Islet of Langerhans (tissue), 1 donor: ENCODE results near the gene ADGRV1.
A peak's percentile ranks its signal among the peaks of the same experiment; 100 is the strongest.

Experiments
- FAIRE-seq: peaks from one replicate; lab custom pipeline; 2011; peaks lifted over from hg19 to GRCh38; lab: Jason Lieb, UNC

ADGRV1 gene, protein sequence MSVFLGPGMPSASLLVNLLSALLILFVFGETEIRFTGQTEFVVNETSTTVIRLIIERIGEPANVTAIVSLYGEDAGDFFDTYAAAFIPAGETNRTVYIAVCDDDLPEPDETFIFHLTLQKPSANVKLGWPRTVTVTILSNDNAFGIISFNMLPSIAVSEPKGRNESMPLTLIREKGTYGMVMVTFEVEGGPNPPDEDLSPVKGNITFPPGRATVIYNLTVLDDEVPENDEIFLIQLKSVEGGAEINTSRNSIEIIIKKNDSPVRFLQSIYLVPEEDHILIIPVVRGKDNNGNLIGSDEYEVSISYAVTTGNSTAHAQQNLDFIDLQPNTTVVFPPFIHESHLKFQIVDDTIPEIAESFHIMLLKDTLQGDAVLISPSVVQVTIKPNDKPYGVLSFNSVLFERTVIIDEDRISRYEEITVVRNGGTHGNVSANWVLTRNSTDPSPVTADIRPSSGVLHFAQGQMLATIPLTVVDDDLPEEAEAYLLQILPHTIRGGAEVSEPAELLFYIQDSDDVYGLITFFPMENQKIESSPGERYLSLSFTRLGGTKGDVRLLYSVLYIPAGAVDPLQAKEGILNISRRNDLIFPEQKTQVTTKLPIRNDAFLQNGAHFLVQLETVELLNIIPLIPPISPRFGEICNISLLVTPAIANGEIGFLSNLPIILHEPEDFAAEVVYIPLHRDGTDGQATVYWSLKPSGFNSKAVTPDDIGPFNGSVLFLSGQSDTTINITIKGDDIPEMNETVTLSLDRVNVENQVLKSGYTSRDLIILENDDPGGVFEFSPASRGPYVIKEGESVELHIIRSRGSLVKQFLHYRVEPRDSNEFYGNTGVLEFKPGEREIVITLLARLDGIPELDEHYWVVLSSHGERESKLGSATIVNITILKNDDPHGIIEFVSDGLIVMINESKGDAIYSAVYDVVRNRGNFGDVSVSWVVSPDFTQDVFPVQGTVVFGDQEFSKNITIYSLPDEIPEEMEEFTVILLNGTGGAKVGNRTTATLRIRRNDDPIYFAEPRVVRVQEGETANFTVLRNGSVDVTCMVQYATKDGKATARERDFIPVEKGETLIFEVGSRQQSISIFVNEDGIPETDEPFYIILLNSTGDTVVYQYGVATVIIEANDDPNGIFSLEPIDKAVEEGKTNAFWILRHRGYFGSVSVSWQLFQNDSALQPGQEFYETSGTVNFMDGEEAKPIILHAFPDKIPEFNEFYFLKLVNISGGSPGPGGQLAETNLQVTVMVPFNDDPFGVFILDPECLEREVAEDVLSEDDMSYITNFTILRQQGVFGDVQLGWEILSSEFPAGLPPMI (N-terminal part only)

GRCh38 chr5:90558344-90559192, at the start of gene ADGRV1:
Gene ADGRV1 (plus strand): TSS chr5:90558797. CDS start chr5:90558896, 99 bp downstream.
- no peak for FAIRE-seq

GRCh38 chr5:90510438-90510837, 48.2 kb upstream of the ADGRV1 start:
- FAIRE-seq: no peak

DNA sequence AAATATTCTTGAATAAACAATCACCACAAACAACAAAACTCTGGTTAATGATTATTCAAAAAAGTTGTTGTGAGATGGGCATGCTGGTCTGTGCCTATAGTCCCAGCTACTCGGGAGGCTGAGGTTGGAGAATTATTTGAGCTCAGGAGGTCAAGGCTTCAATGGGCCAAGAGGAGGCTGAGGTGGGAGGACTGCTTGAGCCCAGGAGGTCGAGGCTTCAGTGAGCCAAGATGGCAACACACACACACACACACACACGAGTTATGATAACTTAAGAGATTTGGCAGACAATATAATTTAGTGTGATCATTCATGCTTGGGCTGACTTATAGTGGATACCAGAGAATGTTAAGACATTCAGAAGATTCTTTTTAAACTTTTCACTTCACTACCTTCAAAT, 44.1 kb upstream of the ADGRV1 start:
- FAIRE-seq: no peak

GRCh38 chr5:90518661-90519060, 39.9 kb upstream of the ADGRV1 start:
- no peak for FAIRE-seq

DNA sequence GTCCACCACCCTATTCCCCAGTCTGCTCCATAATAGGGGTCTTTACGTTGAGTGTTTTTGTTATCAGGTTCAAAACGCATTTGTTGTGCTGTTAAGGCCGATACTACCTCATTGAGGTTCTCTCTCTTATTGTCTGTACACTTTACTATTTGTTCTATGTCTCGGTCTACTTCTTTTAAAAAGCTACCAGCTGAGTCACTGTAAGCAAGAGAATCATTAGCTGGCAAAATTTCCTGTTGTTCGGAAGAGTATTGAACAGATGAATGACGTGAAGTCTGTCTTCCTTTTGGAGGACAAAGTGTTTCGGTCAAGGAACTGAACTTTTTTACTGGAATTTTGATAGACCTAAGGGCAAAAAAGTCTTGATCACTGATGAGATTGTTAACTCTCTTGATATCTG, 39.5 kb upstream of the ADGRV1 start:
- FAIRE-seq: no peak

GRCh38 chr5:90528601-90529193, 29.9 kb upstream of the ADGRV1 start:
- no peak for FAIRE-seq

GRCh38 chr5:90529194-90529938, 29.2 kb upstream of the ADGRV1 start, which contains the start of gene LYSMD3:
Gene LYSMD3 (minus strand): TSS chr5:90529584. CDS start chr5:90525289, 4,295 bp downstream.
- FAIRE-seq: no peak

GRCh38 chr5:90529939-90530677, 28.5 kb upstream of the ADGRV1 start:
- FAIRE-seq: peak; percentile 84

- FAIRE-seq: no peak
Observed at GRCh38 chr5:90530736-90531487, 27.7 kb upstream of the ADGRV1 start.

GRCh38 chr5:90533794-90534193, 24.8 kb upstream of the ADGRV1 start:
- no peak for FAIRE-seq

- no peak for FAIRE-seq
Observed at GRCh38 chr5:90534922-90535321, 23.7 kb upstream of the ADGRV1 start.

DNA sequence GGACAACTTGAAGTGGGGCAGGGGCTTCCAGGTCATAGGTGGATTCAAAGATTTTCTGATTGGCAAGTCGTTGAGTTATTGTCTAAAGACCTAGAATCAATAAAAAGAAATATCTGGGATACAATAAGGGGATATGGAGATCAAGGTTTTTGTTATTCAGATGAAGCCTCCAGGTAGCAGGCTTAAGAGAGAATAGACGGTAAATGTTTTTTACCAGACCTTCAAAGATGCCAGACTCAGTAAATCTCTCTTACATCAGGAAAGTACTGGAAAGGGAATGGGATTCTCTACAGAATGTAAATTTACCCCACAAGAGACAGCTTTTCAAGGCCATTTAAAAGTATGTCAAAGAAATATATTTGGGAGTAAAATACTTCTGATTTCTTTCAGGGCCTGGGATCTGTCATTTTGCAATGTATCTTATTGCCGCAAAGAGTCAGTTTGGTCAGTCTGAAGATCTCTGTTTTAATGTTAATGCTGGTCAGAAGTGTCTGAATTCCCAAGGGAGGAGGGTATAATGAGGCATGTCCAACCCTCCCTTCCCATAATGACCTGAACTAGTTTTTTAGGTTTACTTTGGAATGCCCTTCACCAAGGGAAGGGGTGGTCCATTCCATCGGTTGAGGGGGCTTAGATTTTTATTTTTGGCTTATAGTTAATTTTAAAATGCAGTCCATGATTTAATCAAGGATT, 15.6 kb upstream of the ADGRV1 start:
- no peak for FAIRE-seq

DNA sequence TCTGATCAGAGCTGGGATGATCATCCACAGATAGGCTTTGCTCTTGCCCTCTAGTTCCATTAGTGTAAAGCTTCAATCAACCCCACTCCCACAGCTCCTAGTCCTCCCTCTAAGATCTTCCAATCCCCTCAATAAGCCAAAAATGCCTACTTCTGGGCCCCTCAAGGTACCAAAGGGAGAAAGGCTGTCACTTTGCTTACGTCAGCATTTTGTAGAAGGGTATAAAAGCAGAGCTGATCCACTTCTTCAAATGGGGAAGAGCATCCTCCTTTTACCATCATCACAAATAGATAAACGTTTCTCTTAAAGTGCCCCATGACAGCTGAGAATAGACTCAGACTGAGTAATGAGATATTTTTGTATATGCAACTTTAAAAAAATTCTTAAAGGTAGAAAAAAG, 13.1 kb upstream of the ADGRV1 start:
- FAIRE-seq: no peak

- no peak for FAIRE-seq
Observed at GRCh38 chr5:90546216-90546837, 12.3 kb upstream of the ADGRV1 start.

- FAIRE-seq: no peak
Observed at GRCh38 chr5:90547072-90547536, 11.5 kb upstream of the ADGRV1 start.

- FAIRE-seq: peak; percentile 91
Observed at GRCh38 chr5:90548069-90548593, 10.5 kb upstream of the ADGRV1 start.

- peak; percentile 58 for FAIRE-seq
Observed at GRCh38 chr5:90549223-90549622, 9.4 kb upstream of the ADGRV1 start.
